NCI-H524 (cell line): ENCODE data around the gene TAAR5.
A peak's percentile ranks its signal among the peaks of the same experiment; 100 is the strongest.
"Not testable (repeated sequence)": the region's sequence is repeated elsewhere in the genome, so short reads cannot be mapped to it uniquely, and the experiment has no call there.

Experiments
- DNase-seq, 2 experiments: peaks; one replicate each; lab custom pipeline; 2025; lab: John Stamatoyannopoulos, UW

Gene TAAR5

GRCh38 chr6:132589454-132589853 is at the start of gene TAAR5:
TAAR5 (minus strand) TSS chr6:132589741; CDS start chr6:132589686, 55 bp downstream.
- DNase-seq = no peak

- not testable (repeated sequence) for DNase-seq
These were observed 47.6 kb upstream of the TAAR5 start for GRCh38 chr6:132637135-132637534.

GRCh38 chr6:132635906-132636305 is 46.4 kb upstream of the TAAR5 start:
- not testable (repeated sequence) for DNase-seq

GRCh38 chr6:132635288-132635687 is 45.7 kb upstream of the TAAR5 start:
- not testable (repeated sequence) for DNase-seq

GRCh38 chr6:132634796-132635195 is 45.3 kb upstream of the TAAR5 start:
- no peak for DNase-seq

GRCh38 chr6:132633362-132633761 is 43.8 kb upstream of the TAAR5 start:
- DNase-seq = no peak

- no peak for DNase-seq
These were observed 34.6 kb upstream of the TAAR5 start, which contains the start of gene TAAR2 for GRCh38 chr6:132624175-132624574. TAAR2 (minus strand) TSS chr6:132624275; CDS start chr6:132624275, 0 bp downstream.

- DNase-seq = no peak
These were observed 33.7 kb upstream of the TAAR5 start for GRCh38 chr6:132623106-132623845.

GRCh38 chr6:132616677-132617076 is 27.1 kb upstream of the TAAR5 start:
- DNase-seq = no peak

- DNase-seq = no peak
These were observed 25.0 kb upstream of the TAAR5 start for GRCh38 chr6:132614554-132614953.

GRCh38 chr6:132612449-132613108 is 23.0 kb upstream of the TAAR5 start:
- no peak for DNase-seq

- DNase-seq = no peak
These were observed 22.1 kb upstream of the TAAR5 start for GRCh38 chr6:132611616-132612015.

- DNase-seq = no peak
These were observed 18.1 kb upstream of the TAAR5 start for GRCh38 chr6:132607544-132608233.

GRCh38 chr6:132604635-132605152 is 15.2 kb upstream of the TAAR5 start:
- DNase-seq = peak; percentile 24 to 76

- DNase-seq = not testable (repeated sequence)
These were observed 11.4 kb upstream of the TAAR5 start for GRCh38 chr6:132600900-132601299.

GRCh38 chr6:132598473-132598872 is 8.9 kb upstream of the TAAR5 start:
- DNase-seq = peak; percentile 27 to 57

GRCh38 chr6:132596201-132596600 is 6.7 kb upstream of the TAAR5 start:
- no peak for DNase-seq

GRCh38 chr6:132592855-132593254 is 3.3 kb upstream of the TAAR5 start:
- DNase-seq = no peak

GRCh38 chr6:132590362-132590761 is 821 bp upstream of the TAAR5 start:
- peak in 1 of 2 experiments; percentile 19 for DNase-seq

- DNase-seq = no peak
These were observed 2.1 kb downstream of the TAAR5 start for GRCh38 chr6:132587424-132587823.

GRCh38 chr6:132584698-132585097 is 4.8 kb downstream of the TAAR5 start:
- no peak for DNase-seq

- DNase-seq = no peak
These were observed 17.8 kb downstream of the TAAR5 start for GRCh38 chr6:132571774-132572173.
